OCI-LY7 (cell line): ENCODE results near the gene TBC1D3B. TPM values are rescaled to one million over a fixed set of nuclear protein-coding genes. Genes with fewer than 3 reads are reported as not detected.
"Not testable (repeated sequence)": the region's sequence is repeated elsewhere in the genome, so short reads cannot be mapped to it uniquely, and the experiment has no call there.

Source experiments
- Bru-seq: library from RNA; stranded (reverse); fragments of 400-500 nt; gene quantifications from one replicate; lab custom pipeline; 2021; lab: Mats Ljungman, UMichigan
- BruChase-seq, 2 experiments: library from RNA; stranded (reverse); fragments of 400-500 nt; gene quantifications; one replicate each; lab custom pipeline; 2021; lab: Mats Ljungman, UMichigan
- BruUV-seq: library from RNA; stranded (reverse); fragments of 400-500 nt; replicated peaks from 2 replicates; lab custom pipeline; 2021; lab: Mats Ljungman, UMichigan
- CTCF ChIA-PET: fragments of 300-600 bp; sonication (Branson Sonifier 250); formaldehyde crosslinking; loops from one replicate; lab custom pipeline; 2022; ENCODE audit warnings: antibody characterized with exemption; ENCODE audit not compliant: unreplicated experiment; lab: Charles Lee
- POLR2A ChIA-PET: fragments of 300-600 bp; sonication (Branson Sonifier 250); formaldehyde crosslinking; loops from one replicate; lab custom pipeline; 2022; ENCODE audit warnings: antibody characterized with exemption; lab: Charles Lee
- DNase-seq: peaks from one replicate; pipeline ENCODE4 v3.0.0-alpha.2; 2015; ENCODE audit warnings: low spot score
- H2AFZ ChIP-seq: fragments of 200-600 bp; sonication (generic), shearing (Covaris generic); 2 replicates; pipeline ENCODE4 v1.6.1; 2014; ENCODE audit warnings: mild to moderate bottlenecking, antibody characterized with exemption, low read length, moderate library complexity
- H3K27ac ChIP-seq: fragments of 200-600 bp; sonication (generic); 2 replicates; pipeline ENCODE4 v1.5.1; 2014; ENCODE audit warnings: mixed run types, low read depth, mild to moderate bottlenecking, moderate library complexity, low read length, inconsistent platforms; ENCODE audit not compliant: poor library complexity, severe bottlenecking
- H3K36me3 ChIP-seq: fragments of 200-600 bp; sonication (generic); 2 replicates; pipeline ENCODE4 v1.6.1; 2014; ENCODE audit warnings: mild to moderate bottlenecking, antibody characterized with exemption, low read length, moderate library complexity, mixed read lengths; ENCODE audit not compliant: insufficient read depth
- H3K4me1 ChIP-seq: fragments of 200-600 bp; sonication (generic); 2 replicates; pipeline ENCODE4 v1.5.1; 2014; ENCODE audit warnings: mild to moderate bottlenecking, low read length; ENCODE audit not compliant: insufficient read depth, poor library complexity, severe bottlenecking
- H3K4me2 ChIP-seq: fragments of 200-600 bp; sonication (generic); 2 replicates; pipeline ENCODE4 v1.6.1; 2014; ENCODE audit warnings: mild to moderate bottlenecking, low read length
- H3K4me3 ChIP-seq: fragments of 200-600 bp; sonication (generic); 2 replicates; pipeline ENCODE4 v1.5.1; 2014; ENCODE audit warnings: mild to moderate bottlenecking, low read depth, low read length; ENCODE audit not compliant: poor library complexity, severe bottlenecking
- H3K79me2 ChIP-seq: fragments of 200-600 bp; sonication (generic); 2 replicates; pipeline ENCODE4 v1.6.1; 2016; ENCODE audit warnings: low read depth, mild to moderate bottlenecking, low read length, moderate library complexity, mixed read lengths; ENCODE audit not compliant: insufficient read depth
- H3K9me2 ChIP-seq: fragments of 200-600 bp; sonication (generic); 2 replicates; pipeline ENCODE4 v1.6.1; 2016; ENCODE audit warnings: mild to moderate bottlenecking, low read length, mixed read lengths; ENCODE audit not compliant: insufficient read depth
- H3K9me3 ChIP-seq: fragments of 200-600 bp; sonication (generic); 2 replicates; pipeline ENCODE4 v1.6.1; 2014; ENCODE audit warnings: mild to moderate bottlenecking, mixed run types, low read length, mixed read lengths
- H4K20me1 ChIP-seq: fragments of 200-600 bp; sonication (generic); 2 replicates; pipeline ENCODE4 v1.6.1; 2014; ENCODE audit warnings: mild to moderate bottlenecking, antibody characterized with exemption, low read length, moderate library complexity, mixed read lengths; ENCODE audit not compliant: insufficient read depth
- intact Hi-C: fragments of 100-400 bp; cut with micrococcal nuclease; formaldehyde crosslinking; loops from one replicate; pipeline ENCODE4 v1.10.0; 2022; ENCODE audit not compliant: unreplicated experiment
- long read RNA-seq: library from polyadenylated mRNA; stranded (forward); transcript quantifications from one replicate; pipeline ENCODE4 v2.0.0, GENCODE V29; 2022
- total RNA-seq, 2 experiments: library from RNA; depleted of rRNA in 1 of 2; stranded (reverse); fragments of >200 nt in 1 of 2; shearing (Covaris generic) in 1 of 2; gene quantifications; 2 replicates each; pipeline ENCODE4 v1.2.3, GENCODE V29; 2014 to 2022

The TBC1D3B gene
- total RNA-seq (2014; rRNA removed; shearing (Covaris generic)) (1.5 and 3.0 TPM in 2 replicates), total RNA-seq (2022) (12.8 and 13.8 TPM in 2 replicates), Bru-seq, nascent RNA (percentile 26 among the genes with signal in this experiment), BruChase-seq, experiment 1, labeled RNA remaining after a 6-hour chase (percentile 28 among the genes with signal in this experiment), BruChase-seq, experiment 2, labeled RNA remaining after a 2-hour chase (percentile 37 among the genes with signal in this experiment)
- long read RNA-seq, result 0 reads

GRCh38 chr17:36176536-36176935, at the start of gene TBC1D3B:
Gene TBC1D3B (minus strand): TSS chr17:36176636. CDS start chr17:36175050, 1,586 bp downstream.
- H3K27ac ChIP-seq, H2AFZ ChIP-seq, H4K20me1 ChIP-seq, POLR2A ChIA-PET, H3K79me2 ChIP-seq, DNase-seq, H3K36me3 ChIP-seq, BruUV-seq, CTCF ChIA-PET, H3K4me1 ChIP-seq, H3K9me3 ChIP-seq, H3K4me2 ChIP-seq, intact Hi-C loops, H3K9me2 ChIP-seq, H3K4me3 ChIP-seq: not testable (repeated sequence)

GRCh38 chr17:36222967-36223366, 46.5 kb upstream of the TBC1D3B start:
- H3K9me2 ChIP-seq, H3K79me2 ChIP-seq, BruUV-seq, H3K4me1 ChIP-seq, H3K27ac ChIP-seq, H3K9me3 ChIP-seq, POLR2A ChIA-PET, H2AFZ ChIP-seq, H3K4me2 ChIP-seq, H3K36me3 ChIP-seq, H3K4me3 ChIP-seq, DNase-seq, intact Hi-C loops, H4K20me1 ChIP-seq, CTCF ChIA-PET: not testable (repeated sequence)

GRCh38 chr17:36221581-36222100, 45.2 kb upstream of the TBC1D3B start:
- H3K4me1 ChIP-seq, H2AFZ ChIP-seq, H3K4me2 ChIP-seq, H3K9me2 ChIP-seq, CTCF ChIA-PET, H3K36me3 ChIP-seq, intact Hi-C loops, H3K4me3 ChIP-seq, H3K27ac ChIP-seq, H4K20me1 ChIP-seq, DNase-seq, POLR2A ChIA-PET, H3K79me2 ChIP-seq, H3K9me3 ChIP-seq, BruUV-seq: not testable (repeated sequence)

GRCh38 chr17:36220737-36221580, 44.5 kb upstream of the TBC1D3B start:
- H3K9me2 ChIP-seq, H3K27ac ChIP-seq, POLR2A ChIA-PET, DNase-seq, H3K4me2 ChIP-seq, CTCF ChIA-PET, H3K36me3 ChIP-seq, H3K79me2 ChIP-seq, H3K4me1 ChIP-seq, BruUV-seq, H4K20me1 ChIP-seq, intact Hi-C loops, H3K4me3 ChIP-seq, H3K9me3 ChIP-seq, H2AFZ ChIP-seq: not testable (repeated sequence)

- H2AFZ ChIP-seq, H3K79me2 ChIP-seq, H3K4me2 ChIP-seq, H3K36me3 ChIP-seq, DNase-seq, intact Hi-C loops, H3K4me1 ChIP-seq, H3K9me3 ChIP-seq, CTCF ChIA-PET, H3K9me2 ChIP-seq, H4K20me1 ChIP-seq, H3K4me3 ChIP-seq, POLR2A ChIA-PET, H3K27ac ChIP-seq, BruUV-seq: not testable (repeated sequence)
Measured at GRCh38 chr17:36219556-36219955, 43.1 kb upstream of the TBC1D3B start.
